ENCODE results near the gene SNAPC5.
A peak's percentile ranks its signal among the peaks of the same experiment; 100 is the strongest.
"Not testable (repeated sequence)": the region's sequence is repeated elsewhere in the genome, so short reads cannot be mapped to it uniquely, and the experiment has no call there.

The SNAPC5 gene

GRCh38 chr15:66491846-66492245 is 5.7 kb downstream of the SNAPC5 start:
- DNase-seq (ENCODE audit: low read depth in 2 of 2): no peak

GRCh38 chr15:66489179-66489791 is 8.3 kb downstream of the SNAPC5 start:
- no peak for DNase-seq (ENCODE audit: low read depth in 2 of 2)

- no peak for DNase-seq (ENCODE audit: low read depth in 2 of 2)
Measured at GRCh38 chr15:66488525-66488924, 9.0 kb downstream of the SNAPC5 start.

DNA sequence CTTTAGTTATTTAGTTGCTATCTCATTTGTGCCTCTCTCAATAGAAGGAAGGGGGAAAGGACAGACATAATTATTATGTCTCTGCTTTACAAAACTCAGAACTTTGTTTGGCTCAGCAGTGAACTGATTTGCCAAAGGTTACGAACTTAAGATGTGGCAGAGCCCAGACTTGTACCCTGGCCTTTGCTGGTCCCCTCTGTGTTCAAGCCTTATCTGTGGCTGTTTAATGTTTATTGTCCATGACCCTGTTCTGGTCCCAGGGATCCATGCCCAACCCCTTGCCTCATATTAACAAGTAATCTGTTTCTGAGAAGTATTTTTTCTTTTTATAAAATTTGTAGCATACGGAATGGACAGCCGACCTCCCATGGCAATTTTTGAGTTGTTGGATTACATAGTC is 10.7 kb downstream of the SNAPC5 start:
- DNase-seq (ENCODE audit: low read depth in 2 of 2): no peak

DNA sequence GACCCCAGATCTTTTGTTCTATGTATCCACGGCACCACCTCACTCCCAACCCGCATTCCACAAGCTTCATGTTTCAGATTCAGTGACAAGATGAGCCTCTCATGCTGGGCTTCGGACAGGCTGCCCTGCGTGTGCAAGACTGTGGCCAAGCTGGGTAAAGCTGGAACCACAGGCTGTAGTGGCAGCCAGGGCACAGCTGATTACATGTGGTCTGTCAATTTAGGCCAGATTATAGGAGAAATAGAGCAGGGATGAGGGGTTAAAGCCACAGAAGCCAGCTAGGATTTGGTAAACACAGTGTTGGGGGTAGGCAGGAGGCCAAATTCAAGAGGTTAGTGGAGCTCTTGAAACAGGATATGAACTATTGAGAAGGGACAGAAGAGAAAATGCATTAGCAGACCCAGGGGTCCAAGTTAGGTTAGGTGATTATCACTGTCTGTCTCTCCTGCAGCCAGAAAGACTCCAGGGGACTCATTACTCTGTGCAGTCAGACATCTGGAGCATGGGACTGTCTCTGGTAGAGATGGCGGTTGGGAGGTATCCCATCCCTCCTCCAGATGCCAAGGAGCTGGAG is 12.9 kb downstream of the SNAPC5 start:
- no peak for DNase-seq (ENCODE audit: low read depth in 2 of 2)

GRCh38 chr15:66483131-66483566 is 14.4 kb downstream of the SNAPC5 start:
- no peak for DNase-seq (ENCODE audit: low read depth in 2 of 2)

DNA sequence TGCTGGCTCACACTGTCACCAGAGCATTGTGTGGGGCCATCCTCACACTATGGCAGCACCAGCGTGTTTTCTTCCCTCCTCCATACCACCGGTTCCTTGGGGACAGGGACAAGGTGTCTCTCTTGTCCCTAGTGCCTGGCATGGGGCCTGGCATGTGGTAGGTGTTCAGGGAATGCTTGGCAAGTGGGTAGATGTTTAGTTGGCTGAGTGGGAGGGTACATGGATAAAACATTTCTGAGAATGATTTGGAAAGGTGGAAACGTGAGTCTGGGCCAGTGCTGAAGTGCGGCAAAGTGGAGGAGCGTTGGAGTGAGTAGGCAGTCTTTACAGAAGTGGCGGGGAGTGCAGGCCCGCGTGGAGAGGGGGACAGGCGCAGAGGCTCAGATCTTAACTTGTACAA is 15.0 kb downstream of the SNAPC5 start:
- DNase-seq (ENCODE audit: low read depth in 2 of 2): no peak

DNA sequence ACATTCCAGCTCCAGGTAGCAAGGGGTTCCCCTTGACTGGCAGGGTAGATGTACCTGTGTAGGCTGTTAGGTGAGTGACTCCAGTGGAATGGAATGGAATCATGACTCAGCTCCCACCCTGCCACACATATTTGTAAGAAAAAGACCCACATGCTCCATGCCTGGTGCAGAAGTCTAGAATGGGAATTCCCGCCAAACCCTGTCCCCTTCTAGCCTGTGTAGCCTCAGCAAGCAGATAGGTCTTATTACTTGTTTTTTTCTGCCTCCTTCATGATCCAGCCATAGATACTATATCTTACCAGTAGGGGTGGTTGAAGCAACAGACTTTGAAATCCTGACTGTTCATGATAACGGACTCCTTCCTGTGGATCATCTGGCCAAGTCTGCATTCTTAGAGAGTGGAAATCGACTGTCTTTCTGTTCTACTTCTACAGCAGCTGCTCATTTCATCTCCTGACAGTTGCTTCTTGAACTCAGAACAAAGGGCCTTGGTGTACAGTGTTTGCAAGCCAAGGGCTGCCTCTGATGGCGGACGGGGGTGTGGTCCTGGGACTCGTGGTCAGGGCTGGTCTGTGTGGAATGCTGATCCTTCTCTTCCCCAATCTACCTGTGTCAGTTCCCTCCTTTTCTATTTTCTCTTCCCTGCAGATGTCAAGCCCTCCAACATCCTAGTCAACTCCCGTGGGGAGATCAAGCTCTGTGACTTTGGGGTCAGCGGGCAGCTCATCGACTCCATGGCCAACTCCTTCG is 16.3 kb downstream of the SNAPC5 start:
- no peak for DNase-seq (ENCODE audit: low read depth in 2 of 2)

GRCh38 chr15:66480267-66480666 is 17.3 kb downstream of the SNAPC5 start:
- no peak for DNase-seq (ENCODE audit: low read depth in 2 of 2)

- DNase-seq (ENCODE audit: low read depth in 2 of 2): no peak
Measured at GRCh38 chr15:66477011-66477410, 20.6 kb downstream of the SNAPC5 start.

DNA sequence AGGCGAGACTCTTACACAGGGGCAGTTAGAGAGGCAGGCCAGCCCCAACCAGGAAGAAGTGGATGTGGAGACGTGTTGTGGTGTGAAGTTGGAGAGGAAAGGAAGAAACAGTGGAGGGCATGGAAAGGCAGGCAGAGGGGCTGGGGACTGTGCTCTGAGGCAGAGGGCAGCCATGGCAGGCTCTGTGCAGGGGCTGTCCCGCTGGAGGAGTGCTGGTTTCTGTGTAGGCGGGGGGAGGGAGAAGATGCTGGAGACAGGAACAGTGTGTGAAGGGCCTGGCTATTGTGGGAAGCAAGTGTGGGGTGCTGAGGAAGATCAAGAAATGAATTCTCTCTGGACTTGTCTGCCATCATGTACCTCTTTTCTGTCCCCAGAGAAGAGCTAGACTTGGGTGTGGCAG is 21.0 kb downstream of the SNAPC5 start:
- no peak for DNase-seq (ENCODE audit: low read depth in 2 of 2)

GRCh38 chr15:66474963-66475362 is 22.6 kb downstream of the SNAPC5 start:
- no peak for DNase-seq (ENCODE audit: low read depth in 2 of 2)

DNA sequence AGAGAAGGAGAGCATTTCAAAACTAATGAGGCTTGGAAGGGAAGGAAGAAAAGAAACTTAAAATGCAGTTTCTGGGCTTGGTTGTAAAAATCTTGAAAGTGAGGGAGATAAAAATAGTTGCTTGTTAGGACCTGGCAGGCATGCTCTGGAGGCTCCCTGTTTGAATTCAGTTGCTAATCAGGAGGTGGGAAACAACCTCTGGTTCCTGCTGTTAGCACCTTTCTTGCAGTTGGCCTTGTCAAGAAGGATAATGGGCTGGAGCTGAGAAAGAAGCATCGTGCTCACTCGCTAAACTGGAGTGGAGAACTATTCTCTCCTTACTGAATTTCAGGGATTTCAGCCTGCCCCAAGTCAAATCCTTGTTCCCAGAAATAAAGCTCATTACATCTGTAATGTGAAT is 23.4 kb downstream of the SNAPC5 start:
- DNase-seq (ENCODE audit: low read depth in 2 of 2): no peak

DNA sequence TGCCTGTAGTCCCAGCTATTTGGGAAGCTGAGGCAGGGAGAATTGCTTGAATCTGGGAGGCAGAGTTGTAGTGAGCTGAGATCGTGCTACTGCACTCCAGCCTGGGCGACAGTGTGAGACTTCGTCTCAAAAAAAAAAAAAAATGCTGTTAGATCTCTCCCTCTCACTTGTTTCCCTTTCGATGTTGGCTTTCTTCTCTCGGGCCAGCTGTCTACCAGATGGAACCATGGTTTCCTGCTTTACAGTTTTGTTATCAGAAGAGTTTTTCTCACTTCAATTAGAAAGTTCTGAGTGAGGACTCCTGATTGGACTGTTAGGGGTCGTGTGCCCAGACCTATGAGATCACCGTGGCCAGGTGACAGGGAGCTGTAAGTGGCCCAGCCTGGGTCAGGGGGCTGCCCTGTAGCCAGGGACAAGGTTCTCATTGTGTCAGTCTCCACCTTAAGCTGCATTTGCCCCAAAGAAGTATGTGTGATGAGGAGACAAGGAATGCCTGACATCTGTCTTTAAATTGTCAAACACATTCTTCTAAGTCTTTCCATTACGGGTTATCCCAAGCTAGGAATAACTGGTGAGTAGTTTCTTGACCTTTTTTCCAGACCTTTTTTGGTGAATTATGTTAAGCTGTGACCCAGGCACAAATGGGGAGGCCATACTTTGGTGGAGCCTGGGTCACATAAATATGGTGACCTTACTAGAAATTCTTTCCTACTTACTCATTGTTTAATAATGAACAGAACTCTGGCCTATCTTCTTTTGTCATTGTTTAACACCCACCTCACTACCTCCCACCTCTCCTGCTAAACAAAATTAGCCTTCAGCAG is 25.2 kb downstream of the SNAPC5 start:
- peak; percentile 1 to 2 for DNase-seq (ENCODE audit: low read depth in 2 of 2)

- DNase-seq (ENCODE audit: low read depth in 2 of 2): not testable (repeated sequence)
Measured at GRCh38 chr15:66470825-66471224, 26.7 kb downstream of the SNAPC5 start.

- not testable (repeated sequence) for DNase-seq (ENCODE audit: low read depth in 2 of 2)
Measured at GRCh38 chr15:66467162-66468040, 30.2 kb downstream of the SNAPC5 start.

- not testable (repeated sequence) for DNase-seq (ENCODE audit: low read depth in 2 of 2)
Measured at GRCh38 chr15:66465294-66465693, 32.3 kb downstream of the SNAPC5 start.

- no peak for DNase-seq (ENCODE audit: low read depth in 2 of 2)
Measured at GRCh38 chr15:66462627-66463026, 34.9 kb downstream of the SNAPC5 start.

- no peak for DNase-seq (ENCODE audit: low read depth in 2 of 2)
Measured at GRCh38 chr15:66461917-66462316, 35.6 kb downstream of the SNAPC5 start.

DNA sequence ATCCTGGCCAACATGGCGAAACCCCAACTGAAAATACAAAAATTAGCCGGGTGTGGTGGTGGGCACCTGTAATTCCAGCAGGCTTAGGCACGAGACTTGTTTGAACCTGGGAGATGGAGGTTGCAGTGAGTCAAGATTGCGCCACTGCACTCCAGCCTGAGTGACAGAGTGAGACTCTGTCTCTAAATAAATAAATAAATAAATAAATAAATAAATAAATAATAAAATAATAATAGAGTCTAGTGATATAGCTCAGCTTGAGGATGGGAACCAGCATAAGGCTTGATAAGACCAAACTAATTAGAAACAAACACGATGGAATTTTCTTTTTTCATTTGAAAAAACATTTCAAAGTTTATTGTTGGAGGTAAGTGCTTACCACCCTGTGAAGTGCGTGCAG is 36.3 kb downstream of the SNAPC5 start:
- DNase-seq (ENCODE audit: low read depth in 2 of 2): not testable (repeated sequence)
